ENCODE measurements around the gene MTUS2.

DNA sequence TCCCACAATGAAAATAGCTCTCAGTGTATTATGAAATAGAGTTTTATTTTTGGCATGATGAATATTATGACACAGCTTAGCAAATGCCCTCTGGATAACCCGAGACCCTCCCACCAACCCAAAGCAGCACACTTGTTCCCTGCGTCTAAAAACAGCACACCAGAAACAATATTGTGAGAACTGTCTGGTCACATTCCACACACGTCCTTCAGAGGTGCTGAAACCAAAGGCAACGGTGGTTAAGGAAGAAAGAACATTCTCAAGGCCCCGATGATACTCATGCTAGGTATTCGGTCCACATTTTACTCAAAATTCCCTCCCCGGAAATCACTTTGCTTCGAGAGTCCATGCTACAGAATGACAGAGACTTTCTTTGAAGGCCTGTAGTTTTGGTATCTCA, 618.6 kb downstream of the MTUS2 start:
- TF ChIP-seq, protein P1, sequence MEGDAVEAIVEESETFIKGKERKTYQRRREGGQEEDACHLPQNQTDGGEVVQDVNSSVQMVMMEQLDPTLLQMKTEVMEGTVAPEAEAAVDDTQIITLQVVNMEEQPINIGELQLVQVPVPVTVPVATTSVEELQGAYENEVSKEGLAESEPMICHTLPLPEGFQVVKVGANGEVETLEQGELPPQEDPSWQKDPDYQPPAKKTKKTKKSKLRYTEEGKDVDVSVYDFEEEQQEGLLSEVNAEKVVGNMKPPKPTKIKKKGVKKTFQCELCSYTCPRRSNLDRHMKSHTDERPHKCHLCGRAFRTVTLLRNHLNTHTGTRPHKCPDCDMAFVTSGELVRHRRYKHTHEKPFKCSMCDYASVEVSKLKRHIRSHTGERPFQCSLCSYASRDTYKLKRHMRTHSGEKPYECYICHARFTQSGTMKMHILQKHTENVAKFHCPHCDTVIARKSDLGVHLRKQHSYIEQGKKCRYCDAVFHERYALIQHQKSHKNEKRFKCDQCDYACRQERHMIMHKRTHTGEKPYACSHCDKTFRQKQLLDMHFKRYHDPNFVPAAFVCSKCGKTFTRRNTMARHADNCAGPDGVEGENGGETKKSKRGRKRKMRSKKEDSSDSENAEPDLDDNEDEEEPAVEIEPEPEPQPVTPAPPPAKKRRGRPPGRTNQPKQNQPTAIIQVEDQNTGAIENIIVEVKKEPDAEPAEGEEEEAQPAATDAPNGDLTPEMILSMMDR (conservative IDR thresholded peaks at IDR 0.05; ENCODE audit: low read depth in 2 of 2): no peak
- TF ChIP-seq, protein P2, sequence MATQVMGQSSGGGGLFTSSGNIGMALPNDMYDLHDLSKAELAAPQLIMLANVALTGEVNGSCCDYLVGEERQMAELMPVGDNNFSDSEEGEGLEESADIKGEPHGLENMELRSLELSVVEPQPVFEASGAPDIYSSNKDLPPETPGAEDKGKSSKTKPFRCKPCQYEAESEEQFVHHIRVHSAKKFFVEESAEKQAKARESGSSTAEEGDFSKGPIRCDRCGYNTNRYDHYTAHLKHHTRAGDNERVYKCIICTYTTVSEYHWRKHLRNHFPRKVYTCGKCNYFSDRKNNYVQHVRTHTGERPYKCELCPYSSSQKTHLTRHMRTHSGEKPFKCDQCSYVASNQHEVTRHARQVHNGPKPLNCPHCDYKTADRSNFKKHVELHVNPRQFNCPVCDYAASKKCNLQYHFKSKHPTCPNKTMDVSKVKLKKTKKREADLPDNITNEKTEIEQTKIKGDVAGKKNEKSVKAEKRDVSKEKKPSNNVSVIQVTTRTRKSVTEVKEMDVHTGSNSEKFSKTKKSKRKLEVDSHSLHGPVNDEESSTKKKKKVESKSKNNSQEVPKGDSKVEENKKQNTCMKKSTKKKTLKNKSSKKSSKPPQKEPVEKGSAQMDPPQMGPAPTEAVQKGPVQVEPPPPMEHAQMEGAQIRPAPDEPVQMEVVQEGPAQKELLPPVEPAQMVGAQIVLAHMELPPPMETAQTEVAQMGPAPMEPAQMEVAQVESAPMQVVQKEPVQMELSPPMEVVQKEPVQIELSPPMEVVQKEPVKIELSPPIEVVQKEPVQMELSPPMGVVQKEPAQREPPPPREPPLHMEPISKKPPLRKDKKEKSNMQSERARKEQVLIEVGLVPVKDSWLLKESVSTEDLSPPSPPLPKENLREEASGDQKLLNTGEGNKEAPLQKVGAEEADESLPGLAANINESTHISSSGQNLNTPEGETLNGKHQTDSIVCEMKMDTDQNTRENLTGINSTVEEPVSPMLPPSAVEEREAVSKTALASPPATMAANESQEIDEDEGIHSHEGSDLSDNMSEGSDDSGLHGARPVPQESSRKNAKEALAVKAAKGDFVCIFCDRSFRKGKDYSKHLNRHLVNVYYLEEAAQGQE (IDR thresholded peaks at IDR 0.05; ENCODE audit: unreplicated experiment): no peak
- TF ChIP-seq EZH2phosphoT487 (IDR thresholded peaks at IDR 0.05; ENCODE audit: unreplicated experiment): no peak
- TF ChIP-seq, protein P3, sequence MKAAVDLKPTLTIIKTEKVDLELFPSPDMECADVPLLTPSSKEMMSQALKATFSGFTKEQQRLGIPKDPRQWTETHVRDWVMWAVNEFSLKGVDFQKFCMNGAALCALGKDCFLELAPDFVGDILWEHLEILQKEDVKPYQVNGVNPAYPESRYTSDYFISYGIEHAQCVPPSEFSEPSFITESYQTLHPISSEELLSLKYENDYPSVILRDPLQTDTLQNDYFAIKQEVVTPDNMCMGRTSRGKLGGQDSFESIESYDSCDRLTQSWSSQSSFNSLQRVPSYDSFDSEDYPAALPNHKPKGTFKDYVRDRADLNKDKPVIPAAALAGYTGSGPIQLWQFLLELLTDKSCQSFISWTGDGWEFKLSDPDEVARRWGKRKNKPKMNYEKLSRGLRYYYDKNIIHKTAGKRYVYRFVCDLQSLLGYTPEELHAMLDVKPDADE (IDR thresholded peaks at IDR 0.05): no peak
- TF ChIP-seq JUNB (IDR thresholded peaks at IDR 0.05; ENCODE audit: unreplicated experiment): no peak
- TF ChIP-seq ZNF331 (CRISPR knock-in tag; IDR thresholded peaks at IDR 0.05; ENCODE audit: low read depth): no peak
- TF ChIP-seq POLR2AphosphoS5 (IDR thresholded peaks at IDR 0.05; ENCODE audit: low read depth): no peak
